SU-DHL-6 (cell line): ENCODE data around the gene DEPDC4.

Experiments
- H2AFZ ChIP-seq: fragments of 200-600 bp; sonication (generic); 2 replicates; pipeline ENCODE4 v1.6.1; 2014; ENCODE audit warnings: low read depth, mild to moderate bottlenecking, moderate library complexity, mixed read lengths, antibody characterized with exemption, low read length; ENCODE audit not compliant: severe bottlenecking
- H3F3A ChIP-seq: fragments of 200-600 bp; shearing (Covaris generic); 2 replicates; pipeline ENCODE4 v1.6.0; 2016; ENCODE audit warnings: antibody characterized with exemption, mild to moderate bottlenecking; ENCODE audit not compliant: insufficient read depth
- H3K27ac ChIP-seq: fragments of 200-600 bp; sonication (generic); 2 replicates; pipeline ENCODE4 v1.5.1; 2016; ENCODE audit warnings: low read depth, mild to moderate bottlenecking, low read length, moderate library complexity, mixed read lengths
- H3K27me3 ChIP-seq: fragments of 200-600 bp; sonication (generic), shearing (Covaris generic); 2 replicates; pipeline ENCODE4 v1.6.0; 2014; ENCODE audit warnings: mild to moderate bottlenecking, low read length
- H3K36me3 ChIP-seq: fragments of 200-600 bp; sonication (generic); 2 replicates; pipeline ENCODE4 v1.6.1; 2014; ENCODE audit warnings: mild to moderate bottlenecking, low read length, mixed read lengths
- H3K4me2 ChIP-seq: fragments of 300-600, 200-600 bp; shearing (Covaris generic), sonication (generic); 2 replicates; pipeline ENCODE4 v1.6.0; 2014; ENCODE audit warnings: low read length, low read depth, mild to moderate bottlenecking; ENCODE audit not compliant: poor library complexity, severe bottlenecking
- H3K4me3 ChIP-seq: fragments of 200-600 bp; sonication (generic); 2 replicates; pipeline ENCODE4 v1.5.1; 2014; ENCODE audit warnings: antibody characterized with exemption, low read length, mild to moderate bottlenecking, mixed read lengths; ENCODE audit not compliant: insufficient read depth, poor library complexity, severe bottlenecking
- H3K79me2 ChIP-seq: fragments of 200-600 bp; sonication (generic); 2 replicates; pipeline ENCODE4 v1.6.1; 2014; ENCODE audit warnings: mild to moderate bottlenecking, low read length, moderate library complexity; ENCODE audit not compliant: insufficient read depth
- H3K9ac ChIP-seq: fragments of 200-600 bp; sonication (generic); 2 replicates; pipeline ENCODE4 v1.7.0; 2014; ENCODE audit warnings: mild to moderate bottlenecking, low read length
- H3K9me2 ChIP-seq: fragments of 200-600 bp; sonication (generic); replicated peaks from 2 replicates; pipeline ENCODE4 v1.6.1; 2014; ENCODE audit warnings: low read length; ENCODE audit not compliant: insufficient read depth
- H3K9me3 ChIP-seq: fragments of 200-600 bp; sonication (generic); 2 replicates; pipeline ENCODE4 v1.6.1; 2014; ENCODE audit warnings: low read length, mixed read lengths; ENCODE audit not compliant: insufficient read depth
- H4K20me1 ChIP-seq: fragments of 200-600 bp; sonication (generic); 2 replicates; pipeline ENCODE4 v1.6.1; 2014; ENCODE audit warnings: low read depth, mild to moderate bottlenecking, antibody characterized with exemption, low read length, moderate library complexity, mixed read lengths
- CTCF ChIP-seq: fragments of 200-600 bp; sonication (generic); IDR thresholded peaks from one replicate; pipeline ENCODE4 v1.5.1; 2017; ENCODE audit warnings: antibody characterized with exemption, mild to moderate bottlenecking, low read length, moderate library complexity; ENCODE audit not compliant: insufficient read depth, poor library complexity, severe bottlenecking
- EZH2phosphoT487 ChIP-seq: fragments of 200-600 bp; sonication (generic), shearing (Covaris generic); conservative IDR thresholded peaks from 2 replicates; pipeline ENCODE4 v1.6.1; 2018; ENCODE audit warnings: mild to moderate bottlenecking, antibody characterized with exemption, low read length, moderate library complexity, mixed read lengths

Gene DEPDC4

GRCh38 chr12:100213016-100213891 lies 53.6 kb downstream of the DEPDC4 start:
- no peak overlapping the region for H3K27ac ChIP-seq
- no peaks in the 10 kb centered on the region for H3K27me3 ChIP-seq
- no peak overlapping the region for H3K9ac ChIP-seq
- no peaks in the 10 kb centered on the region for H3K9me3 ChIP-seq
- H3K9me2 ChIP-seq, result no peaks in the 10 kb centered on the region
- peaks cover 29% of the 10 kb centered on the region; the same call in 1 of the 2 replicates for H3K36me3 ChIP-seq
- H3F3A ChIP-seq, result no peaks in the 10 kb centered on the region; the same call in 1 of the 2 replicates
- no peaks in the 10 kb centered on the region for H4K20me1 ChIP-seq
- H3K4me3 ChIP-seq, result no peak overlapping the region
- H3K79me2 ChIP-seq, result no peaks in the 10 kb centered on the region
- no peak overlapping the region for H3K4me2 ChIP-seq
- no peak overlapping the region for H2AFZ ChIP-seq
- TF ChIP-seq CTCF (no peak), EZH2phosphoT487 (no peak)

- no peaks in the 10 kb centered on the region for H4K20me1 ChIP-seq
- no peaks in the 10 kb centered on the region for H3F3A ChIP-seq
- no peaks in the 10 kb centered on the region for H3K9me3 ChIP-seq
- H3K4me3 ChIP-seq, result no peak overlapping the region
- H3K79me2 ChIP-seq, result no peaks in the 10 kb centered on the region
- H2AFZ ChIP-seq, result no peak overlapping the region
- H3K9me2 ChIP-seq, result no peaks in the 10 kb centered on the region
- TF ChIP-seq EZH2phosphoT487 (no peak), CTCF (no peak)
- H3K27me3 ChIP-seq, result no peaks in the 10 kb centered on the region
- no peak overlapping the region for H3K4me2 ChIP-seq
- peaks cover 31% of the 10 kb centered on the region for H3K36me3 ChIP-seq
- H3K27ac ChIP-seq, result no peak overlapping the region
- no peak overlapping the region for H3K9ac ChIP-seq
These were observed 55.2 kb downstream of the DEPDC4 start for GRCh38 chr12:100211698-100212097.

- no peak overlapping the region for H2AFZ ChIP-seq
- H3K36me3 ChIP-seq, result peaks cover 34% of the 10 kb centered on the region
- peaks cover 12% of the 10 kb centered on the region for H3K79me2 ChIP-seq
- no peaks in the 10 kb centered on the region for H3K9me2 ChIP-seq
- TF ChIP-seq CTCF (no peak), EZH2phosphoT487 (no peak)
- H3K4me2 ChIP-seq, result no peak overlapping the region
- peaks cover 3% of the 10 kb centered on the region; the same call in 1 of the 2 replicates for H3F3A ChIP-seq
- H3K27me3 ChIP-seq, result no peaks in the 10 kb centered on the region
- H3K9ac ChIP-seq, result no peak overlapping the region
- no peaks in the 10 kb centered on the region for H3K9me3 ChIP-seq
- H3K27ac ChIP-seq, result no peak overlapping the region
- H3K4me3 ChIP-seq, result no peak overlapping the region
- no peaks in the 10 kb centered on the region for H4K20me1 ChIP-seq
These were observed 58.0 kb downstream of the DEPDC4 start for GRCh38 chr12:100208834-100209233.
